ENCODE measurements around the gene LRRC8E. TPM values are rescaled to one million over a fixed set of nuclear protein-coding genes. Genes with fewer than 3 reads are reported as not detected.
A peak's percentile ranks its signal among the peaks of the same experiment; 100 is the strongest.

The LRRC8E gene
- total and polyA plus RNA-seq, 3 experiments from 2014 or later: not detected

DNA sequence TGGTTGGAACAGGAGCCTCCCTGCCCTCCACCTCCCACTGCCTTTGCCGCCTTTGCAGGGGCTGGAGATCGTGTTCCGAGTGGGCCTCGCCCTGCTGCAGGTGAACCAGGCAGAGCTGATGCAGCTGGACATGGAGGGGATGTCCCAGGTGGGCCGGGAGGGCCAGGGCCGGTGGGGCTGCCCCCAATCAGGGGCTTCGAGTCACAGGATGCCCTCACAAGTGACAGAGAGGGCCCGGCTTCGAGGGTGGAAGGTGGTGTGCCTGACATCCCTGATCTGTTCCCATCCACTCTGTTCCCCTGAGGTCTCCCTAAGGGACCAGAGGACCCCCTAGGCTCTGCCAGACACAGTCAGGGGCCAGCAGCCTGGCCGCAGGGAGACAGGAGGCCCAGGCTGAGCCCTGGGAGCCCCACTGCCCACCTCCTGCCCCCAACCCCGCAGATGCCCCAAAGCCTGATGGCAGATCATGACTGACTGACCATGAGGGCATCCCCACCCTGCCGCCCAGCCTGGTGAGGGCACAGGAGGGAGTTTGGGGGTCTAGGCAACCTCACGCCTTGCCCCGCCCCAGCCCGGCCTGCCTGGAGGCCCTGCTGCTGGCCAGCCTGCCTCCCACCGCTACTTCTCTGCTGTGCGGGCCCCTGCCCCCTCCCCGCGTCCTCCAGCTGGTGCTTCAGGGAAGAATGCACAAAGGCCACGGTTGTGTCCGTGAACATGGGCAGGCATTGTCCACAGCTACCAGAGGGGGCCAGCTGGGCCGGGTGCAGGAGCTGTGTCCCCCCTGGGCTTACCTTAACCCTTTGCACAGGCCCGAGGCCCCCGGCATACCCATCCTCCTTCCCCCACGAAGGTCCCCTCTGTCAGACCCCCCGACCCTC is 36.4 kb upstream of the LRRC8E start:
- POLR2A ChIA-PET: interaction anchor here (0.6 kb wide), 1 partner anchor 321 kb away, joined by 3 read pairs; no protein-coding TSS in a partner anchor
- Histone ChIP-seq H3K27ac (ENCODE audit: low read depth, low read length) (no peak overlapping the region), H3K4me3 (ENCODE audit: low read length) (no peak overlapping the region), H3K4me1 (ENCODE audit: insufficient read depth, low read length) (peaks cover 9% of the 10 kb centered on the region), H3K9me3 (ENCODE audit: low read length) (no peaks in the 10 kb centered on the region), H3K36me3 (ENCODE audit: insufficient read depth, low read length) (no peaks in the 10 kb centered on the region), H3K27me3 (ENCODE audit: insufficient read depth, low read length, poor library complexity, severe bottlenecking) (no peaks in the 10 kb centered on the region)
- H3K27me3 Mint-ChIP-seq: peaks cover 3 to 10% of the 10 kb centered on the region in 2 donors
- no peak overlapping the region for H3K4me3 Mint-ChIP-seq
- DNase-seq: no peak
- H3K27ac Mint-ChIP-seq: no peak overlapping the region
- no peaks in the 10 kb centered on the region for H3K36me3 Mint-ChIP-seq
- peaks cover 0 to 7% (median 0%) of the 10 kb centered on the region in 3 donors for H3K4me1 Mint-ChIP-seq
- no peaks in the 10 kb centered on the region for H3K9me3 Mint-ChIP-seq
- CTCF ChIA-PET: interaction anchor here (0.7 to 3.2 kb wide), 6 partner anchors 10 to 93 kb away, joined by 3 to 19 read pairs (median 3); no protein-coding TSS in a partner anchor

DNA sequence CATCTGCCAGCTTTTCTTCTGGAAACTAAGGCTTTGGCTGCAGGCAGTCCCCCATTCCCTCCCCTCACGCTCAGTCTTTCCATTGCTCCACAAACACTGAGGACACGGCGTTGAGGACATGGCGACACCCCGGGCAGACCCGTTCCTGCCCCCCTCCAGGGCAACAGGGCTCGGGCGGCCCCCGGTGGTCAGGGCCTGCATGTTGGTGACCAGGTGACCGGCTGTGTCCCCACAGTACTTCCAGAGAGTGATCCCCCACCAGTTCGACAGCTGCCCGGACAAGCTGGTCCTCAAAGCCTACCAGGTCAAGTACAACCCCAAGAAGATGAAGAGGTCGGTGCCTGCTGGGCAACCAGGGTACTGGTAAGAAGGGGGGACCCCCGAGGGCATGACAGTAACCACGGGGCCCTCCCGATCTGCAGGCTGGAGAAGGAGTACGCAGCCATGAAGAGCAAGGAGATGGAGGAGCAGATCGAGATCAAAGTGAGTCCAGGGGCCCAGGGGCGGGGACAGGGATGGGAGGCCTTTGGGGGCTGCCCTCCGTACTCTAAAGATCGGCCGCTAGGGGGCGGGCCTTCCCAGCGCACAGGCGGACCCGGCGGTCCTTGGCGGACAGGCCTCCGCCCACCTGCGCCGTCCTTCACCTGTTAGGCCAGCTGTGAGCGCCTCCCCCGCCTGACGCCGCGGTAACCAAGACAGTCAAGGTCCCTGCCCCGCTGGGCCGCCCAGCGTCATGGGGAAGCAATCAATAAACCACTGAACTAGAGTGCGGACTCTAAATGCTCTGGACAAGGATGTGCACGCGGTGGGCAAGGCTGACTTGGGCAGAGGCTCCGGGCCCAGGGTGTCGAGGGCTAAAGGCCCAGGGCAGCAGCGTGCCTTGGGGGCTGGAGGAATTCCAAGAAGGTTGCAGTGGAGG is 35.2 kb upstream of the LRRC8E start:
- Mint-ChIP-seq H3K27ac (no peak overlapping the region), H3K4me1 (peaks cover 0 to 7% (median 0%) of the 10 kb centered on the region in 3 donors), H3K4me3 (no peak overlapping the region), H3K36me3 (no peaks in the 10 kb centered on the region), H3K27me3 (peaks cover 3 to 16% of the 10 kb centered on the region in 2 donors), H3K9me3 (no peaks in the 10 kb centered on the region)
- no peaks in the 10 kb centered on the region for H3K27me3 ChIP-seq (ENCODE audit: insufficient read depth, low read length, poor library complexity, severe bottlenecking)
- H3K27ac ChIP-seq (ENCODE audit: low read depth, low read length): no peak overlapping the region
- peak; percentile 49 to 72 (median 63) for DNase-seq
- ChIA-PET CTCF (interaction anchor here (0.7 to 3.2 kb wide), 11 partner anchors 8 to 402 kb away, joined by 3 to 19 read pairs (median 4); partner anchors contain the start of gene PRR36), POLR2A (no interaction called here)
- no peak overlapping the region for H3K4me3 ChIP-seq (ENCODE audit: low read length)
- H3K4me1 ChIP-seq (ENCODE audit: insufficient read depth, low read length): peaks cover 9% of the 10 kb centered on the region
- no peaks in the 10 kb centered on the region for H3K36me3 ChIP-seq (ENCODE audit: insufficient read depth, low read length)
- no peaks in the 10 kb centered on the region for H3K9me3 ChIP-seq (ENCODE audit: low read length)

DNA sequence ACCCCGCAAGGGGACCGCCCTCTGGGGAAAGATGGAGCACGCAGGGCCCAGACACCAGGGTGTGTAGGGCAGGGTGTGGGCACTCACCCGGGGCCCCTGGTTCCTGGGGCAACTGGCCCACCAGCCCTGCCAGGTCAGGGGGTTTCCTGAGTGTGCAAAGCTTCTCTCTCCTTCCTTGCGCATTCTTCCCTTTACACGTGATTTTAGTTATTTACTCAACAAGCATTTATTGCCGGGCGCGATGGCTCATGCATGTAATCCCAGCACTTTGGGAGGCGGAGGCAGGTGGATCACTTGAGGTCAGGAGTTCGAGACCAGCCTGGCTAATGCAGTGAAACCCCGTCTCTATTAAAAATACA is 34.6 kb upstream of the LRRC8E start:
- Histone ChIP-seq H3K9me3 (ENCODE audit: low read length) (no peaks in the 10 kb centered on the region), H3K36me3 (ENCODE audit: insufficient read depth, low read length) (no peaks in the 10 kb centered on the region), H3K27me3 (ENCODE audit: insufficient read depth, low read length, poor library complexity, severe bottlenecking) (no peaks in the 10 kb centered on the region), H3K27ac (ENCODE audit: low read depth, low read length) (no peak overlapping the region), H3K4me3 (ENCODE audit: low read length) (no peak overlapping the region), H3K4me1 (ENCODE audit: insufficient read depth, low read length) (peaks cover 9% of the 10 kb centered on the region)
- Mint-ChIP-seq H3K9me3 (no peaks in the 10 kb centered on the region), H3K27ac (no peak overlapping the region), H3K4me1 (peaks cover 0 to 7% (median 0%) of the 10 kb centered on the region in 3 donors), H3K27me3 (peaks cover 3 to 20% of the 10 kb centered on the region in 2 donors), H3K36me3 (no peaks in the 10 kb centered on the region), H3K4me3 (no peak overlapping the region)
- ChIA-PET CTCF (interaction anchor here (1.0 to 3.2 kb wide), 7 partner anchors 9 to 401 kb away, joined by 3 to 19 read pairs (median 4); partner anchors contain the start of gene PRR36), POLR2A (no interaction called here)
- no peak for DNase-seq

DNA sequence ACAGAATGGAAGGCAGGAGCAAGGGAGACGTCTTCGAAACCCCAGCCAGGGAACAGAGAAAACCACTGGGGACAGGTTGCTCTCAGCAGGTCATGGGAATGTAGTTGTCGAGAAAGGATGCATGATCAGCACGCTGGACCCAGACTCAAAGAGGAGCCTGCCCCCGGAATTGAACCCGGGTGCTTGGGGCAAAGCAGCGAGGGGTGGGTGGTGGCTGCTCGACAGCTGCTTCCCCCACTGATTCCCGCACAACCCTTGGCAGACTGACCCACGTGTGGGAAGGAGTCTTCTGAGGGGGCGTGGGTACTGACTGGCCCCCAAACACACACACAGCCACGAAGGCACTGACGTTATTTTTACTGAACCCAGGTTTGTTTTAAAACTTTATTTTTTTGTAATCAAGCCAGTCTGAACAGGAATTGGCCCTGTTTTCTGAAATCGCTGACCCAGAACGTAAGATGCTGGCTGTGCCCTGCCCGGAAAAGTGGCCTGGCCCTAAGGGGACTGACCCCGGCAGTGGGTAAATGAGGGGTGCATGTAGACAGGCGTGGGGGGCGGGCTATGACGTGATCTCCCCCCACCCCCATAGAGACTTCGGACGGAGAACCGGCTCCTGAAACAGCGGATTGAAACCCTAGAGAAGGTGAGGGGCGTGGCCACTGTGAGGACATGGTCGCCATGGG is 32.7 kb upstream of the LRRC8E start:
- H3K4me3 Mint-ChIP-seq: no peak overlapping the region
- H3K27me3 ChIP-seq (ENCODE audit: insufficient read depth, low read length, poor library complexity, severe bottlenecking): peaks cover under 1% of the 10 kb centered on the region
- no peaks in the 10 kb centered on the region for H3K36me3 Mint-ChIP-seq
- no peak for DNase-seq
- no peaks in the 10 kb centered on the region for H3K9me3 ChIP-seq (ENCODE audit: low read length)
- peaks cover 4 to 20% of the 10 kb centered on the region in 2 donors for H3K27me3 Mint-ChIP-seq
- peaks cover 9% of the 10 kb centered on the region for H3K4me1 ChIP-seq (ENCODE audit: insufficient read depth, low read length)
- H3K27ac Mint-ChIP-seq: no peak overlapping the region
- H3K4me1 Mint-ChIP-seq: peaks cover 0 to 7% (median 0%) of the 10 kb centered on the region in 3 donors
- H3K27ac ChIP-seq (ENCODE audit: low read depth, low read length): no peak overlapping the region
- ChIA-PET POLR2A (no interaction called here), CTCF (no interaction called here)
- H3K9me3 Mint-ChIP-seq: no peaks in the 10 kb centered on the region
- no peak overlapping the region for H3K4me3 ChIP-seq (ENCODE audit: low read length)
- H3K36me3 ChIP-seq (ENCODE audit: insufficient read depth, low read length): no peaks in the 10 kb centered on the region

DNA sequence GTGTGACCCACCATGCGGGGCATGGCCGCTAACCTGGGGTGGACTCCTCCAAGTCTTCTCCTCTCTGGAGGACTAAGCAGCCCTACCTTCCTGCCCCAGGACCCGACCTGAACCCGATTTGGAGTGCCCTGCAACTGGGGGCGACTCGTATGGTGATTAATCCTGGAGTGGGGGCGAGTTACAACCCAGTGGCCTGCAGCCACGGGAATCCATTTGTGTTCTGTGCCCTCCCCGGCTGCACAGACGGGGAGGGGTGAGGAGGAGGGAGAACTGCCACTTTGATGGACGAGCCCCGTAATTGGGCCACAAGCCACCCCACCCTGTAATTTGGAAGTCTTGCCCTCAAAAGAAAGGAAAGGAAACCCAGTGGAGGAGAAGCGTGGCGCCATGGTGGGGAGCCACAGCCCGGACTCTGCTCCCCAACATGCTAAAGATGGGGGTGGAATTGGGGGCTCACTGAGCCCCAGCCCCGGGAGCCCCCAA is 32.2 kb upstream of the LRRC8E start:
- H3K36me3 ChIP-seq (ENCODE audit: insufficient read depth, low read length): no peaks in the 10 kb centered on the region
- H3K27me3 ChIP-seq (ENCODE audit: insufficient read depth, low read length, poor library complexity, severe bottlenecking): peaks cover 6% of the 10 kb centered on the region
- peaks cover 11% of the 10 kb centered on the region for H3K4me1 ChIP-seq (ENCODE audit: insufficient read depth, low read length)
- no peak overlapping the region for H3K4me3 Mint-ChIP-seq
- peaks cover 0 to 11% (median 0%) of the 10 kb centered on the region in 3 donors for H3K4me1 Mint-ChIP-seq
- no peak for DNase-seq
- ChIA-PET CTCF (interaction anchor here (3.2 kb wide), 1 partner anchor 13 kb away, joined by 17 read pairs; no protein-coding TSS in a partner anchor), POLR2A (no interaction called here)
- no peaks in the 10 kb centered on the region for H3K36me3 Mint-ChIP-seq
- H3K27ac Mint-ChIP-seq: no peak overlapping the region
- no peaks in the 10 kb centered on the region for H3K9me3 Mint-ChIP-seq
- no peak overlapping the region for H3K27ac ChIP-seq (ENCODE audit: low read depth, low read length)
- H3K27me3 Mint-ChIP-seq: peaks cover 7 to 24% of the 10 kb centered on the region in 2 donors
- no peaks in the 10 kb centered on the region for H3K9me3 ChIP-seq (ENCODE audit: low read length)
- no peak overlapping the region for H3K4me3 ChIP-seq (ENCODE audit: low read length)

DNA sequence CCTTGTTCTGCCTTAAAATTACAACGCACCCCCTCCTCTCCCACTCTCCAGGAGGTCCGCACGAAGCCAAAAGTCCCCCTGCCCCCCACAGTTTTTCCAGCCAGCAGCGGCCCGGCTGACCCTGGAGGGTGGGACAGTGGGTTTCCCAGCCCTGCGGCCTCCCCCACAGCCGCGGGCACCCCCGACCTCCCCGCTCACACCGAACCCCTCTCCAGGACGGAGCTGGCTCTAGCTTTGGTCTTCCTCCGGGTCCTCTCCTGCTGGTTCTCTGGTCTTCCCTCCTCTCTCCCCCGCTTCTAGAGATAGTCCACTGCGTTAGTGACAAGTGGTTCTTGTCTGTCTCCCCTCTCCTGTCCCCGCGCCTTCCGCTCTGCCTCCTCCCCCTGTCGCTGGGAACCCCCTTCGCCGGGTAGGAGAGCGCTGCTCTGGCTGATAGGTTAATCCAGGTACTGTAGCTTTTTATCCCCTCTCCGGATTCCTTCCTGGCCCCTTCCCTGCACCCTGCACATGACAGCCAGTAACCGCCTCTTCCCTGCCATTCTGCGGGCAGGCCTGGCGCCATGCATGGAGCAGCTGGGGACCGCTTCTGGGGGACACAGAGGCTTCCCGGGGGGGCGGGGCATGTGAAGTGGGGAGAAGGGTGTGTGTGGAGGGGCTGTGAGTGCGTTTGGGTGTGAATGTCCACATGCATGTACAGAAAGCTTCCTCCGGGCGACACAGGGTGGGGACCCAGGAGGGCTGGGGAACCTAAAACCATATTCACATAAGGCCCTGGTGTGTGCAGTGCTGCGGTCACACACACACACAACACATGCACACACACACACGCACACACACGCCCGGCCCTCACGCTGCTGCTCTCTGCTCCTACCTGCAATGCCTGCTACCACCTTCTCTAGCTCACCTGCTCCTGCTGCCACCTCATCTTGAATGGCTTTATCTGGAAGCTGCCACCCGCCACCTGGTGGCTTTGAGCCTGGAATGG is 31.3 kb upstream of the LRRC8E start:
- no peak for DNase-seq
- no peak overlapping the region for H3K4me3 Mint-ChIP-seq
- CTCF ChIA-PET: interaction anchor here (0.9 to 3.2 kb wide), 2 partner anchors 12 to 72 kb away, joined by 3 to 17 read pairs; no protein-coding TSS in a partner anchor
- Histone ChIP-seq H3K4me3 (ENCODE audit: low read length) (no peak overlapping the region), H3K36me3 (ENCODE audit: insufficient read depth, low read length) (no peaks in the 10 kb centered on the region), H3K27me3 (ENCODE audit: insufficient read depth, low read length, poor library complexity, severe bottlenecking) (peaks cover 12% of the 10 kb centered on the region), H3K9me3 (ENCODE audit: low read length) (no peaks in the 10 kb centered on the region), H3K4me1 (ENCODE audit: insufficient read depth, low read length) (peaks cover 19% of the 10 kb centered on the region), H3K27ac (ENCODE audit: low read depth, low read length) (no peak overlapping the region)
- no peaks in the 10 kb centered on the region for H3K36me3 Mint-ChIP-seq
- POLR2A ChIA-PET: no interaction called here
- no peak overlapping the region for H3K27ac Mint-ChIP-seq
- no peaks in the 10 kb centered on the region for H3K9me3 Mint-ChIP-seq
- peaks cover 13 to 29% of the 10 kb centered on the region in 2 donors for H3K27me3 Mint-ChIP-seq
- peaks cover 0 to 19% (median 4%) of the 10 kb centered on the region in 3 donors for H3K4me1 Mint-ChIP-seq

DNA sequence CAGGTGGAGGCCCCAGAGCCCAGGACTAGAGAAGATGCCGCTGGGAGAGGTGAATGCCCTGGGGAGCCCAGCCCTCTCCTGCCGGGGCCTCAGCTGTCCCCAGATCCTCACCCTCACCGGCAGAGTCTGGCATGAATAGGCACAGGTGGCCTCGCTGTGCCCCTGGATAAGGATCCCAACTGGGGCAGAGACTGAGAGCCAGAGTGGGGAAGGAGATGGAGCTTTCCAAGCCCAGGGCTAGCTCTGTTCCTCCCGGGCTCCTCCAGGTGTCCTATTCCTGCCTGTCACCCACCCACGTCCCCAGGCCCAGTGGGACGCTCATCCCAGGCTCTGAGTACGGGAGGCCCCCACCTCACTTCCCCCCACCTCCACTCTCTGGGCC is 30.6 kb upstream of the LRRC8E start:
- Mint-ChIP-seq H3K36me3 (no peaks in the 10 kb centered on the region), H3K9me3 (no peaks in the 10 kb centered on the region), H3K27me3 (peaks cover 13 to 33% of the 10 kb centered on the region in 2 donors), H3K4me3 (no peak overlapping the region), H3K27ac (no peak overlapping the region), H3K4me1 (peaks cover 0 to 23% (median 6%) of the 10 kb centered on the region in 3 donors)
- H3K27ac ChIP-seq (ENCODE audit: low read depth, low read length): no peak overlapping the region
- no peak for DNase-seq
- no peaks in the 10 kb centered on the region for H3K9me3 ChIP-seq (ENCODE audit: low read length)
- no peak overlapping the region for H3K4me3 ChIP-seq (ENCODE audit: low read length)
- H3K27me3 ChIP-seq (ENCODE audit: insufficient read depth, low read length, poor library complexity, severe bottlenecking): peaks cover 12% of the 10 kb centered on the region
- H3K36me3 ChIP-seq (ENCODE audit: insufficient read depth, low read length): no peaks in the 10 kb centered on the region
- ChIA-PET POLR2A (no interaction called here), CTCF (interaction anchor here (0.9 to 3.2 kb wide), 2 partner anchors 11 to 71 kb away, joined by 3 to 17 read pairs; no protein-coding TSS in a partner anchor)
- H3K4me1 ChIP-seq (ENCODE audit: insufficient read depth, low read length): peaks cover 23% of the 10 kb centered on the region
